Fibroblast of lung (primary cell): Measurements from ENCODE around the gene C1orf185.
"Not testable (repeated sequence)": the region's sequence is repeated elsewhere in the genome, so short reads cannot be mapped to it uniquely, and the experiment has no call there.

Source experiments
- CTCF ChIP-seq, 2 donors: IDR thresholded peaks in 1 of 2; conservative IDR thresholded peaks in 1 of 2; 1 replicate in 1 of 2; 2 replicates in 1 of 2; pipeline ENCODE4 v1.5.1; 2011 to 2012; ENCODE audit warnings: low read length in 2 of 2, control low read depth in 1 of 2, inconsistent platforms in 1 of 2, low read depth in 1 of 2, mild to moderate bottlenecking in 1 of 2
- EZH2 ChIP-seq: IDR thresholded peaks from 2 replicates; pipeline ENCODE4 v1.5.1; 2012; ENCODE audit warnings: low read length, control low read depth, mild to moderate bottlenecking; ENCODE audit errors: missing control alignments

- not testable (repeated sequence) for TF ChIP-seq CTCF (conservative IDR thresholded peaks at IDR 0.05 in 1 of 2, IDR thresholded peaks at IDR 0.05 in 1 of 2; ENCODE audit: low read depth in 1 of 2, low read length in 2 of 2); EZH2
Measured at GRCh38 chr1:51162560-51162959, 60.5 kb downstream of the C1orf185 start.
